CD14-positive monocyte (primary cell): ENCODE results near the gene MPZL3. TPM values are rescaled to one million over a fixed set of nuclear protein-coding genes. Genes with fewer than 3 reads are reported as not detected.

Experiments used
- DNase-seq, 3 donors: peaks; one replicate each; pipeline ENCODE4 v3.0.0-alpha.2; 2011 to 2022
- H2AFZ ChIP-seq: 2 replicates; pipeline ENCODE4 v1.6.0; 2012; ENCODE audit warnings: mild to moderate bottlenecking, low read depth, low read length, inconsistent platforms; ENCODE audit not compliant: insufficient read depth, poor library complexity, severe bottlenecking
- H3K27ac ChIP-seq, 2 donors: 1 replicate in 1 of 2; 2 replicates in 1 of 2; pipeline ENCODE4 v1.5.1; 2012 to 2013; ENCODE audit warnings: low read length in 2 of 2, control low read depth in 1 of 2, inconsistent platforms in 1 of 2, low read depth in 1 of 2, mild to moderate bottlenecking in 1 of 2
- H3K27me3 ChIP-seq, 2 donors: one replicate each; pipeline versions ENCODE4 v1.6.0 to v1.6.1; 2011 to 2013; ENCODE audit warnings: low read length in 2 of 2; ENCODE audit not compliant: control insufficient read depth in 2 of 2, insufficient read depth in 2 of 2
- H3K36me3 ChIP-seq, 2 donors: replicated peaks in 1 of 2; 1 replicate in 1 of 2; 2 replicates in 1 of 2; pipeline versions ENCODE4 v1.5.1 to v1.6.1; 2012 to 2013; ENCODE audit warnings: low read length in 2 of 2, control low read depth in 1 of 2, inconsistent platforms in 1 of 2, mild to moderate bottlenecking in 1 of 2; ENCODE audit not compliant: insufficient read depth in 2 of 2, control insufficient read depth in 1 of 2
- H3K4me1 ChIP-seq, 2 donors: 1 replicate in 1 of 2; 2 replicates in 1 of 2; pipeline versions ENCODE4 v1.5.1 to v1.6.1; 2012 to 2013; ENCODE audit warnings: low read length in 2 of 2, control low read depth in 1 of 2, inconsistent platforms in 1 of 2, mild to moderate bottlenecking in 1 of 2, moderate library complexity in 1 of 2; ENCODE audit not compliant: insufficient read depth in 2 of 2, control insufficient read depth in 1 of 2
- H3K4me2 ChIP-seq: replicated peaks from 2 replicates; pipeline ENCODE3; 2012; ENCODE audit warnings: low read length, moderate library complexity, mild to moderate bottlenecking; ENCODE audit not compliant: poor library complexity, severe bottlenecking; ENCODE audit errors: extremely low read depth
- H3K4me3 ChIP-seq, 3 experiments: fragments of 200-600 bp in 1 of 3; sonication (generic) in 1 of 3; replicated peaks in 1 of 3; 1 replicate in 2 of 3; 2 replicates in 1 of 3; pipeline ENCODE4 v1.5.1; 2011 to 2013; ENCODE audit warnings: low read length in 3 of 3, mild to moderate bottlenecking in 3 of 3, control low read depth in 2 of 3, low read depth in 2 of 3, inconsistent platforms in 1 of 3, moderate library complexity in 1 of 3
- H3K79me2 ChIP-seq: 2 replicates; pipeline ENCODE4 v1.6.0; 2012; ENCODE audit warnings: mild to moderate bottlenecking, control low read depth, inconsistent platforms, low read length, moderate library complexity; ENCODE audit not compliant: insufficient read depth
- H3K9ac ChIP-seq: 2 replicates; pipeline ENCODE4 v1.6.0; 2017; ENCODE audit warnings: low read length, mild to moderate bottlenecking; ENCODE audit not compliant: insufficient read depth, poor library complexity, severe bottlenecking
- H3K9me3 ChIP-seq, 2 donors: replicated peaks in 1 of 2; 1 replicate in 1 of 2; 2 replicates in 1 of 2; pipeline versions ENCODE4 v1.5.1 to v1.6.1; 2012 to 2013; ENCODE audit warnings: low read length in 2 of 2, control low read depth in 1 of 2; ENCODE audit not compliant: control insufficient read depth in 1 of 2, insufficient read depth in 1 of 2
- H4K20me1 ChIP-seq: 2 replicates; pipeline ENCODE4 v1.6.0; 2012; ENCODE audit warnings: mild to moderate bottlenecking, low read length, control low read depth, moderate library complexity; ENCODE audit not compliant: insufficient read depth
- H3K27ac Mint-ChIP-seq, 7 donors: one replicate each; pipeline ENCODE4 v1.8.0; 2020; ENCODE audit warnings: mild to moderate bottlenecking in 7 of 7, mixed read lengths in 7 of 7, moderate library complexity in 6 of 7, inconsistent platforms in 2 of 7
- H3K27me3 Mint-ChIP-seq, 3 donors: one replicate each; pipeline ENCODE4 v1.8.0; 2021 to 2022; ENCODE audit warnings: low read depth in 3 of 3, mild to moderate bottlenecking in 3 of 3, mixed read lengths in 3 of 3, moderate library complexity in 3 of 3, inconsistent platforms in 1 of 3
- H3K36me3 Mint-ChIP-seq, 2 donors: one replicate each; pipeline ENCODE4 v1.8.0; 2020; ENCODE audit warnings: mixed read lengths in 2 of 2, inconsistent platforms in 1 of 2, mild to moderate bottlenecking in 1 of 2
- H3K4me1 Mint-ChIP-seq: one replicate; pipeline ENCODE4 v1.8.0; 2020; ENCODE audit warnings: mild to moderate bottlenecking, mixed read lengths
- H3K4me3 Mint-ChIP-seq, 2 donors: one replicate each; pipeline ENCODE4 v1.8.0; 2020; ENCODE audit warnings: mild to moderate bottlenecking in 2 of 2, mixed read lengths in 2 of 2, moderate library complexity in 1 of 2
- H3K9me3 Mint-ChIP-seq, 7 donors: one replicate each; pipeline ENCODE4 v1.8.0; 2020 to 2022; ENCODE audit warnings: mixed read lengths in 7 of 7, mild to moderate bottlenecking in 6 of 7, moderate library complexity in 6 of 7, inconsistent platforms in 2 of 7
- WGBS: methylation state at CpG from one replicate; pipeline ENCODE4 v1.1.5; 2013; ENCODE audit warnings: missing lambda C conversion rate; ENCODE audit not compliant: insufficient coverage; 5-methylcytosine and 5-hydroxymethylcytosine counted together
- intact Hi-C, 2 donors: fragments of 100-400 bp; cut with micrococcal nuclease; formaldehyde crosslinking; loops; one replicate each; pipeline versions ENCODE4 v1.15.0 to v1.15.1; 2023
- polyA plus RNA-seq, 3 donors: library from polyadenylated mRNA; depleted of rRNA in 1 of 3; unstranded in 2 of 3; stranded (reverse) in 1 of 3; fragments of 300-500 nt in 2 of 3; fragments of >200 nt in 1 of 3; fragmentation: Illumina TruSeq in 2 of 3; gene quantifications; 1 replicate in 2 of 3; 2 replicates in 1 of 3; pipeline ENCODE4 v1.2.3, GENCODE V29; 2012 to 2021
- TF ChIP-seq, protein P1 (sequence below): fragments of 200-600 bp; IDR thresholded peaks from one replicate; pipeline ENCODE4 v1.8.0; 2022; ENCODE audit warnings: antibody characterized with exemption, mild to moderate bottlenecking

Gene MPZL3
- polyA plus RNA-seq, 3 donors: 4.2 to 8.5 (median 8.0) TPM

DNA sequence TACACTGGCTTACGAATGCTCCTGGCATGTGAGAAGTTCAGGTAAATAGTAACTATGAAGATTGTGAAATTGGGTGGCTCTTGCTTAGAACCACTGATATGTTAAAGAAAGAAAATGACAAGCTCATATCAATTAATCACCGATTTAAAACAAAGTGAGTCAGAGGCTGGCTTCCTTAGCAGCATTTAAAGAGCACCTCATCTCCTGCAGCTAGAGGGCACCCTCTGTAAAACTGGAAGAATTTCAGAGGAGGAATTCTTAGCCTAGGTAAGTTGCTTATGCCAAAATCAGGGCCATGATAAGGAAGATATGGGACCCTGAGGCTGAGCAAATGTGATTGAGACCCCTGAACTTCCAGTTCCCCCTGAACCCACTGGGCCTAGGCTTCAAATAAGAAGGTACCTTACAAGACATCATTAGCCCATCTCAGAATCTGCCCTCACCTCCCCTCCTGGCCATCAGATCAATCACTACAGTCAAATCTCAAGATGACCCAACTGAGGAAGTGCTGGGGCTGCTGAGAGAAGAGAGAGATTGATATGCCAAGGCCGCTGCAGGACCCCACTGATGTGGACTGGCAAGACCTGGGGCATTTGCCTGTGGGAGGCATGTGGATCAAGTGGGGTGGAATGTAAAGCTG, 43.8 kb upstream of the MPZL3 start:
- no peak overlapping the region for H2AFZ ChIP-seq
- WGBS: 100% methylated on average over 1 of the region's 3 CpGs

DNA sequence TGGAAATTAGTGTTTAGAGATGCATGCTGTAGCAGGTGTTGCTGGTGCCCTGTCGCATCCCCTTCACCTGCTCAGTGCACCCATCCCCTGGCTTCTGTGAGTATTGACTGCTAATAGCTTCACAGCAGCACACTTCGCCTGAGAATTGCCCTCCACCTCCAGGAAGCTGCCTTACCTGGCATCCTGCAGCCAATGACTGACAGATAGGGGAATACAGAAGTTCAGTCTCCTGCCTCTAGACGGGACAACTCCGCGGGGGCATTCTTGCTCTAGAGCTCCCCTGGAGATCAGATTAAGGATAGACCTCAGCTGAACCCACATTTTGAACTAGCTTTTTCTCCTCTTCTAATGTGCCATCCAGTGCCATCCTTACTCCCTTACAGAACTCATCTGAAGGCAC, 43.0 kb upstream of the MPZL3 start:
- H3K27ac ChIP-seq: no peak overlapping the region
- TF ChIP-seq, protein P1, sequence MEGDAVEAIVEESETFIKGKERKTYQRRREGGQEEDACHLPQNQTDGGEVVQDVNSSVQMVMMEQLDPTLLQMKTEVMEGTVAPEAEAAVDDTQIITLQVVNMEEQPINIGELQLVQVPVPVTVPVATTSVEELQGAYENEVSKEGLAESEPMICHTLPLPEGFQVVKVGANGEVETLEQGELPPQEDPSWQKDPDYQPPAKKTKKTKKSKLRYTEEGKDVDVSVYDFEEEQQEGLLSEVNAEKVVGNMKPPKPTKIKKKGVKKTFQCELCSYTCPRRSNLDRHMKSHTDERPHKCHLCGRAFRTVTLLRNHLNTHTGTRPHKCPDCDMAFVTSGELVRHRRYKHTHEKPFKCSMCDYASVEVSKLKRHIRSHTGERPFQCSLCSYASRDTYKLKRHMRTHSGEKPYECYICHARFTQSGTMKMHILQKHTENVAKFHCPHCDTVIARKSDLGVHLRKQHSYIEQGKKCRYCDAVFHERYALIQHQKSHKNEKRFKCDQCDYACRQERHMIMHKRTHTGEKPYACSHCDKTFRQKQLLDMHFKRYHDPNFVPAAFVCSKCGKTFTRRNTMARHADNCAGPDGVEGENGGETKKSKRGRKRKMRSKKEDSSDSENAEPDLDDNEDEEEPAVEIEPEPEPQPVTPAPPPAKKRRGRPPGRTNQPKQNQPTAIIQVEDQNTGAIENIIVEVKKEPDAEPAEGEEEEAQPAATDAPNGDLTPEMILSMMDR: no peak
- Mint-ChIP-seq H3K9me3 (no peaks in the 10 kb centered on the region), H3K4me3 (no peak overlapping the region), H3K4me1 (peaks cover 18% of the 10 kb centered on the region), H3K27ac (no peak overlapping the region), H3K36me3 (no peaks in the 10 kb centered on the region), H3K27me3 (peaks cover 0 to 4% (median 2%) of the 10 kb centered on the region in 3 donors)
- no peak overlapping the region for H3K4me2 ChIP-seq
- no peaks in the 10 kb centered on the region for H3K27me3 ChIP-seq
- no peaks in the 10 kb centered on the region for H3K36me3 ChIP-seq
- H3K4me3 ChIP-seq: no peak overlapping the region
- no peaks in the 10 kb centered on the region for H4K20me1 ChIP-seq
- H3K9ac ChIP-seq: no peak overlapping the region
- no peak for DNase-seq
- WGBS: 67% methylated on average over 3 of the region's 5 CpGs
- intact Hi-C loops: no loop called here
- H3K9me3 ChIP-seq: no peaks in the 10 kb centered on the region
- no peaks in the 10 kb centered on the region for H3K79me2 ChIP-seq
- H2AFZ ChIP-seq: no peak overlapping the region
- peaks cover 14 to 20% of the 10 kb centered on the region in 2 donors for H3K4me1 ChIP-seq

More for the DNA sequence above, 43.8 kb upstream of the MPZL3 start:
- H3K9me3 Mint-ChIP-seq: no peaks in the 10 kb centered on the region
- peaks cover 0 to 4% (median 2%) of the 10 kb centered on the region in 3 donors for H3K27me3 Mint-ChIP-seq
- H3K4me1 ChIP-seq: peaks cover 12 to 13% of the 10 kb centered on the region in 2 donors
- no peaks in the 10 kb centered on the region for H3K27me3 ChIP-seq
- no peaks in the 10 kb centered on the region for H3K36me3 Mint-ChIP-seq
- H3K4me3 Mint-ChIP-seq: no peak overlapping the region
- H3K9ac ChIP-seq: no peak overlapping the region
- H4K20me1 ChIP-seq: no peaks in the 10 kb centered on the region
- peak overlapping the region in 2 of 7 donors; percentile 3 to 47 for H3K27ac Mint-ChIP-seq
- H3K27ac ChIP-seq: no peak overlapping the region
- intact Hi-C loops: no loop called here
- H3K4me3 ChIP-seq: no peak overlapping the region
- H3K4me2 ChIP-seq: no peak overlapping the region
- H3K79me2 ChIP-seq: no peaks in the 10 kb centered on the region
- H3K36me3 ChIP-seq: no peaks in the 10 kb centered on the region
- H3K9me3 ChIP-seq: no peaks in the 10 kb centered on the region
- TF ChIP-seq, protein P1: peak; percentile 66
- H3K4me1 Mint-ChIP-seq: peaks cover 15% of the 10 kb centered on the region
- DNase-seq: peak; percentile 29 to 53 (median 32)
